Measurements from ENCODE around the gene ING5. TPM values are rescaled to one million over a fixed set of nuclear protein-coding genes. Genes with fewer than 3 reads are reported as not detected.

The ING5 gene
- total RNA-seq, result 24.5 and 30.5 TPM in 2 replicates
- 32.4 and 33.4 TPM in 2 replicates for polyA plus RNA-seq
- 32.9 and 34.1 TPM in 2 replicates for polyA plus RNA-seq (2011; cell fraction: cytosol; rRNA removed)
- 56.7 and 66.7 TPM in 2 replicates for polyA plus RNA-seq (2011; cell fraction: nucleus; rRNA removed)
- polyA plus RNA-seq (2012), result 18.4 and 21.0 TPM in 2 replicates
- polyA minus RNA-seq, result 25.6 and 28.3 TPM in 2 replicates
- 9.2 TPM for polyA minus RNA-seq (2011; cell fraction: cytosol; rRNA and poly(A)+ RNA removed)
- 20.2 and 24.6 TPM in 2 replicates for polyA minus RNA-seq (2011; cell fraction: nucleus; rRNA and poly(A)+ RNA removed)
- percentile 68 among the genes with signal in this experiment for Bru-seq, nascent RNA
- BruChase-seq, experiment 1, labeled RNA remaining after a 6-hour chase, result percentile 84 among the genes with signal in this experiment
- BruChase-seq, experiment 2, labeled RNA remaining after a 2-hour chase, result percentile 75 among the genes with signal in this experiment
- long read RNA-seq, full-length matches to known transcripts, result 11 of 28 reads
- long read RNA-seq, partial matches to known transcripts, result 6 of 28 reads
- long read RNA-seq, other reads (novel, unspliced or antisense), result 11 of 28 reads

DNA sequence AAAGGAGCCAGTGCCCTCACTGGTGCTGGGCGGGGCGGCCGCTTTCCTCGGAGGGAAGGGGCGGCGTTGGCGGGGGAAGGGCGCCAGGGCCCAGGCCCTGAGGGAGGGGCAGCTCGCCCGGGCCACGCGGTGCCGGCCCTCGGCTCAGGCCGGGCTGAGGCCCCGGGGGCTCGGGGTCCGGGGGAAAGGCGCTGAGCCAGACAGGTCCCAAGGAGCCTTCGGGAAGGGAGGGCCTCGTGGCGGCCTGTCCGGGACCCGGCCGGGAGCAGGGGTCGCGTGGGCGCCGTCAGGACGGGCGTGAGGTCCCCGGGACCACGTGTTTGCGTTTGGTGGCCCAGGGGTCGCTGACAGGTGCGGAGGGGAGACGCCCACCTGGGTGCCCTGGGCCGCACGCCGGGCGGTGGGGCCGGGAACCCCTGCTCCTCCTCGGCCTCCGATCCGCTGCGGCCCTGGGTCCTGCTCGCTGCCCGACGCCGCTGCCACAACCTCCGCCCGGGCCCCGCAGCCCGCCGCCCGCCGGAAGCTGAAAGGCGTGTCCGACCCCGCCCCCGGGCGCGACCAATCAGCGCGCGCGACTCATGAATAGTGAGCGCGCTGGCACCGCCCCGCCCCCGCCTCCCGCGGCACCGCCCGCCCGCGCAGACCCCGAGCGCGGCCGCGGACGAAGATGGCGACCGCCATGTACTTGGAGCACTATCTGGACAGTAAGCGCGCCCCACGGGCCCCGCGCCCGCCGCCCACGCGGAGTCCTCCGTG is at the start of gene ING5:
ING5 (plus strand) TSS at position 641 of the 756 bp plus-strand sequence; CDS start at position 668, 27 bp downstream.
- Histone ChIP-seq H3K9me1 (replicated peaks; ENCODE audit: control insufficient read depth, extremely low read depth, insufficient read depth, low read length) (no peaks in the 10 kb centered on the region), H3K4me1 (ENCODE audit: control insufficient read depth, extremely low read depth, insufficient read depth, low read length) (peaks cover 6% of the 10 kb centered on the region), H2AFZ (ENCODE audit: low read depth, low read length) (peak within 1 kb of the TSS; percentile 44), H3K79me2 (ENCODE audit: control insufficient read depth, insufficient read depth, low read length) (peaks cover 10% of the 10 kb centered on the region), H3K36me3 (ENCODE audit: control insufficient read depth in 2 of 2, extremely low read depth in 1 of 2, insufficient read depth in 2 of 2, low read length in 2 of 2) (peaks cover under 1 to 4% of the 10 kb centered on the region in 2 experiments), H3K27ac (ENCODE audit: insufficient read depth, low read depth, low read length) (peak within 1 kb of the TSS; percentile 68), H4K20me1 (replicated peaks; ENCODE audit: control insufficient read depth, extremely low read depth, insufficient read depth, low read length) (no peaks in the 10 kb centered on the region), H3K4me3 (replicated peaks in 1 of 3; ENCODE audit: insufficient read depth in 1 of 3, low read depth in 1 of 3, low read length in 3 of 3) (peak within 1 kb of the TSS; percentile 49 to 75 (median 64)), H3K9ac (replicated peaks; ENCODE audit: extremely low read depth, insufficient read depth, low read length) (peak within 1 kb of the TSS; percentile 81), H3K9me3 (replicated peaks; ENCODE audit: control insufficient read depth, insufficient read depth, low read length) (no peaks in the 10 kb centered on the region), H3K27me3 (ENCODE audit: control insufficient read depth in 2 of 2, insufficient read depth in 2 of 2, low read length in 2 of 2) (no peaks in the 10 kb centered on the region), H3K4me2 (ENCODE audit: insufficient read depth, low read length) (peak within 1 kb of the TSS; percentile 83)
- peak; percentile 73 for FAIRE-seq
- peak; percentile 92 for DNase-seq (ENCODE audit: low read depth, low spot score)
- TF ChIP-seq POLR2AphosphoS5 (IDR thresholded peaks at IDR 0.05; ENCODE audit: insufficient read depth, low read depth, low read length), result peak; percentile 88
- peak; percentile 84 for TF ChIP-seq POLR2A (IDR thresholded peaks at IDR 0.05; ENCODE audit: low read depth, low read length)
- no peak for TF ChIP-seq GATA2 (IDR thresholded peaks at IDR 0.05; ENCODE audit: insufficient read depth, insufficient read length, low read depth, low read length)
- TF ChIP-seq MYC (IDR thresholded peaks at IDR 0.05; ENCODE audit: low read depth, low read length), result peak; percentile 66
- TF ChIP-seq JUN (IDR thresholded peaks at IDR 0.05; ENCODE audit: borderline replicate concordance, insufficient read depth, insufficient read length, low read depth), result no peak
- no peak for TF ChIP-seq EZH2 (IDR thresholded peaks at IDR 0.05; ENCODE audit: borderline replicate concordance, low read depth, low read length, severe bottlenecking)
- TF ChIP-seq, protein P1, sequence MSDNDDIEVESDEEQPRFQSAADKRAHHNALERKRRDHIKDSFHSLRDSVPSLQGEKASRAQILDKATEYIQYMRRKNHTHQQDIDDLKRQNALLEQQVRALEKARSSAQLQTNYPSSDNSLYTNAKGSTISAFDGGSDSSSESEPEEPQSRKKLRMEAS (IDR thresholded peaks at IDR 0.05; ENCODE audit: insufficient read depth, insufficient read length), result peak; percentile 63
- TF ChIP-seq, protein P2, sequence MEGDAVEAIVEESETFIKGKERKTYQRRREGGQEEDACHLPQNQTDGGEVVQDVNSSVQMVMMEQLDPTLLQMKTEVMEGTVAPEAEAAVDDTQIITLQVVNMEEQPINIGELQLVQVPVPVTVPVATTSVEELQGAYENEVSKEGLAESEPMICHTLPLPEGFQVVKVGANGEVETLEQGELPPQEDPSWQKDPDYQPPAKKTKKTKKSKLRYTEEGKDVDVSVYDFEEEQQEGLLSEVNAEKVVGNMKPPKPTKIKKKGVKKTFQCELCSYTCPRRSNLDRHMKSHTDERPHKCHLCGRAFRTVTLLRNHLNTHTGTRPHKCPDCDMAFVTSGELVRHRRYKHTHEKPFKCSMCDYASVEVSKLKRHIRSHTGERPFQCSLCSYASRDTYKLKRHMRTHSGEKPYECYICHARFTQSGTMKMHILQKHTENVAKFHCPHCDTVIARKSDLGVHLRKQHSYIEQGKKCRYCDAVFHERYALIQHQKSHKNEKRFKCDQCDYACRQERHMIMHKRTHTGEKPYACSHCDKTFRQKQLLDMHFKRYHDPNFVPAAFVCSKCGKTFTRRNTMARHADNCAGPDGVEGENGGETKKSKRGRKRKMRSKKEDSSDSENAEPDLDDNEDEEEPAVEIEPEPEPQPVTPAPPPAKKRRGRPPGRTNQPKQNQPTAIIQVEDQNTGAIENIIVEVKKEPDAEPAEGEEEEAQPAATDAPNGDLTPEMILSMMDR (IDR thresholded peaks at IDR 0.05; ENCODE audit: extremely low read depth in 1 of 2, insufficient read depth in 1 of 2, low read depth in 1 of 2, low read length in 2 of 2), result no peak
- TF ChIP-seq FOS (IDR thresholded peaks at IDR 0.05; ENCODE audit: borderline replicate concordance, insufficient read depth, low read length), result no peak
- POLR2A ChIA-PET, result interaction anchor here (1.1 kb wide), 1 partner anchor 15 kb away, joined by 6 read pairs; the partner anchor contains the start of gene DTYMK
- CTCF ChIA-PET, result interaction anchor here (0.7 to 4.8 kb wide), 8 partner anchors 11 to 177 kb away, joined by 3 to 41 read pairs (median 4); partner anchors contain the start of genes D2HGDH and DTYMK
- intact Hi-C loops (cut with micrococcal nuclease) (loop anchor here (1.0 to 5.0 kb wide), 6 partner anchors 15 to 384 kb away; partner anchors contain the start of genes ATG4B, D2HGDH, DTYMK and FARP2), dilution Hi-C loops (cut with MboI; ENCODE audit: extremely low pct_ligation_motif_present, low sequenced_read_pairs) (no loop called here)
- TSS peak; percentile 92 for BruUV-seq (replicated peaks)

Data from endothelial cell of umbilical vein (primary cell).